Stimulated activated naive CD8-positive, alpha-beta T cell treated with anti-CD3 and anti-CD28 coated beads, Interleukin-15, amount 100 ng/mL, for 72 hours (primary cell): Measurements from ENCODE around the gene ECE2.

Source experiments
- ATAC-seq: fragments of 150-1000 bp; cut with Tn5 transposase; 2 replicates; pipeline ENCODE4 v1.10.0; 2021; ENCODE audit warnings: mild to moderate bottlenecking, moderate library complexity
- DNase-seq, 2 donors: peaks; one replicate each; pipeline ENCODE4 v3.0.0; 2021 to 2022
- H3K27ac Mint-ChIP-seq, 2 donors: one replicate each; pipeline ENCODE4 v1.8.0; 2022; ENCODE audit warnings: mild to moderate bottlenecking in 2 of 2, mixed read lengths in 2 of 2, moderate library complexity in 2 of 2
- H3K27me3 Mint-ChIP-seq: one replicate; pipeline ENCODE4 v1.8.0; 2022; ENCODE audit warnings: mixed read lengths
- H3K4me1 Mint-ChIP-seq: one replicate; pipeline ENCODE4 v1.8.0; 2022; ENCODE audit warnings: mild to moderate bottlenecking, mixed read lengths
- H3K4me3 Mint-ChIP-seq, 2 donors: one replicate each; pipeline ENCODE4 v1.8.0; 2022; ENCODE audit warnings: mild to moderate bottlenecking in 2 of 2, mixed read lengths in 2 of 2, moderate library complexity in 1 of 2
- H3K9me3 Mint-ChIP-seq, 2 donors: one replicate each; pipeline ENCODE4 v1.8.0; 2022; ENCODE audit warnings: mixed read lengths in 2 of 2

Gene ECE2

GRCh38 chr3:184237211-184237610 lies 38.6 kb upstream of the ECE2 start:
- H3K4me3 Mint-ChIP-seq: no peak overlapping the region
- ATAC-seq (no peak), DNase-seq (no peak)
- H3K27ac Mint-ChIP-seq: no peak overlapping the region
- H3K27me3 Mint-ChIP-seq: peaks cover 12% of the 10 kb centered on the region
- H3K4me1 Mint-ChIP-seq: no peaks in the 10 kb centered on the region
- no peaks in the 10 kb centered on the region for H3K9me3 Mint-ChIP-seq

DNA sequence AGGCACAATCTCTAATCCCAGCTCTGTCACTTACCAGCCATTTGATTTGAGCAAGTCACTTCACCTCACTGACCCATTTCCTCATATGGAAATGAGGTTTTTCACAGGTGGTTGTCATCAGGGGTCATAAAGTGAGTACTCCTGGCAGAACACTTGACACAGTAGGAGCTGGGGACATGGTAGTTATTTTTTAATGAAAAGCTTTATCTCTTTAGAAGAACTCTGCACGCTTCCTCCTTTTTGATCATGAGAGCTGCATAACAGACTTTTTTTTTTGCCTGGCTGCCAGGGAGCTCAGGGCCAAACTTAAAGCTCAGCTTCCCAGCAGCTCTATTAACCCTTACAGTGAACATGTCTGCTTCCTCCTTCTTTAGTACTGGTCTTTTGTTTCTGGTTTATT lies 38.0 kb upstream of the ECE2 start:
- DNase-seq: no peak
- no peak overlapping the region for H3K4me3 Mint-ChIP-seq
- H3K27ac Mint-ChIP-seq: no peak overlapping the region
- no peak for ATAC-seq
- H3K4me1 Mint-ChIP-seq: no peaks in the 10 kb centered on the region
- no peaks in the 10 kb centered on the region for H3K9me3 Mint-ChIP-seq
- H3K27me3 Mint-ChIP-seq: peaks cover 6% of the 10 kb centered on the region

DNA sequence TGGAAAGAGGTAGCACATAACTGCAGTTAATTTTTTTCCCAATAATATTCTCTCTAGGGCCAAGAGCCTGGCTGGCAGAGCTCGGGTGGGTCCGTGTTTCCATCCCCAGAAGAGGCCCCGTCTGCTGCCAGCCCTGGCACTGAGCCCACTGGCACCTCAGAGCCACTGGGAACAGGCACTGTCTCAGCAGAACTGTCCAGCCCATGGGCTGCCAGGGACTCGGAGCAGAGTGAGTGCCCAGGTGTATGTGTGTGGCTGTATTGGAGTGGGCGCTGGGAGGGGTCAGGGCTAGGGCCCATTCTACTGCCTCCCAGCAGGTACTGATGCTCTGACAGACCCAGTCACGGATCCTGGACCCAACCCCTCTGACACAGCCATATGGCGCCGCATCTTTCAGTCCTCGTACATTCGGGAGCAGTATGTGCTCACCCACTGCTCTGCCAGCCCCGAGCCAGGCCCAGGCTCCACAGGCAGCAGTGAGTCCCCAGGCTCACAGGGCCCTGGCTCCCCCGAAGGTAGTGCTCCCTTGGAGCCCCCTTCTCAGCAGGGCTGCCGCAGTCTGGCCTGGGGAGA lies 37.5 kb upstream of the ECE2 start:
- Mint-ChIP-seq H3K27ac (peak overlapping the region in 1 of 2 donors; percentile 7), H3K9me3 (no peaks in the 10 kb centered on the region), H3K4me3 (no peak overlapping the region), H3K27me3 (peaks cover under 1% of the 10 kb centered on the region), H3K4me1 (no peaks in the 10 kb centered on the region)
- ATAC-seq: no peak
- no peak for DNase-seq

DNA sequence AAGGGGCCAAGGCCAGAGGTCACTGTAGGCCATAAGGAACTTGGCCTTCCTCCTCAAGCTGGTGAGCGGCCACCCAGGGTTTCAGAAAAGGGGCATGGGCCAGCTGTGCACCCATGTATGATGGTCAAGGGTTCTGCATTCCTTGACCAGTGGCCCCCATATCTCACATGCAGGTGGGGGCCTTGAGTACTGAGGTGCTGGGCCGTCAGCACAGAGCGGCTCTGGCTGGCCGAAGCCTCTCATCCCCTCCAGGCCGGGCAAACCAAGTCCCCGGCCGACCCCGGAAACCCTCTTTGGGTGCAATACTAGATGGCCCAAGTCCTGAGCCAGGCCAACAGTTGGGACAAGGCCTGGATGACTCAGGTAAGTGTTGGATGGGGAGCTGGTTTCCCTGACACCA lies 36.6 kb upstream of the ECE2 start:
- DNase-seq (no peak), ATAC-seq (no peak)
- no peaks in the 10 kb centered on the region for H3K9me3 Mint-ChIP-seq
- no peaks in the 10 kb centered on the region for H3K27me3 Mint-ChIP-seq
- H3K4me3 Mint-ChIP-seq: no peak overlapping the region
- no peaks in the 10 kb centered on the region for H3K4me1 Mint-ChIP-seq
- no peak overlapping the region for H3K27ac Mint-ChIP-seq

DNA sequence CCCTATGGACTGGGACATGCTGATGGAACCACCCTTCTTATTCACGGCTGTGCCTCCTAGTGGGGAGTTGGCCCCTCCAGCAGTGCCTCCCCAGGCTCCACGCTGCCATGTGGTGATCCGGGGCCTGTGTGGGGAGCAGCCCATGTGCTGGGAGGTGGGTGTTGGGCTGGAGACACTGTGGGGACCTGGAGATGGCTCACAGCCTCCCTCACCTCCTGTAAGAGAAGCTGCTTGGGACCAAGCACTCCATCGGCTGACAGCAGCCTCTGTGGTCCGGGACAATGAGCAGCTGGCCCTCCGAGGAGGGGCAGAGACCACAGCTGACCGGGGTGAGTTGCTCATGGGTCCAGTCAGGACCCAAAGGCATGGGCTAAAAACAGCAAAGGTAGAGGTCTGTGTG lies 36.1 kb upstream of the ECE2 start:
- Mint-ChIP-seq H3K4me3 (no peak overlapping the region), H3K27ac (no peak overlapping the region), H3K4me1 (no peaks in the 10 kb centered on the region), H3K27me3 (no peaks in the 10 kb centered on the region), H3K9me3 (no peaks in the 10 kb centered on the region)
- DNase-seq: no peak
- ATAC-seq: no peak

DNA sequence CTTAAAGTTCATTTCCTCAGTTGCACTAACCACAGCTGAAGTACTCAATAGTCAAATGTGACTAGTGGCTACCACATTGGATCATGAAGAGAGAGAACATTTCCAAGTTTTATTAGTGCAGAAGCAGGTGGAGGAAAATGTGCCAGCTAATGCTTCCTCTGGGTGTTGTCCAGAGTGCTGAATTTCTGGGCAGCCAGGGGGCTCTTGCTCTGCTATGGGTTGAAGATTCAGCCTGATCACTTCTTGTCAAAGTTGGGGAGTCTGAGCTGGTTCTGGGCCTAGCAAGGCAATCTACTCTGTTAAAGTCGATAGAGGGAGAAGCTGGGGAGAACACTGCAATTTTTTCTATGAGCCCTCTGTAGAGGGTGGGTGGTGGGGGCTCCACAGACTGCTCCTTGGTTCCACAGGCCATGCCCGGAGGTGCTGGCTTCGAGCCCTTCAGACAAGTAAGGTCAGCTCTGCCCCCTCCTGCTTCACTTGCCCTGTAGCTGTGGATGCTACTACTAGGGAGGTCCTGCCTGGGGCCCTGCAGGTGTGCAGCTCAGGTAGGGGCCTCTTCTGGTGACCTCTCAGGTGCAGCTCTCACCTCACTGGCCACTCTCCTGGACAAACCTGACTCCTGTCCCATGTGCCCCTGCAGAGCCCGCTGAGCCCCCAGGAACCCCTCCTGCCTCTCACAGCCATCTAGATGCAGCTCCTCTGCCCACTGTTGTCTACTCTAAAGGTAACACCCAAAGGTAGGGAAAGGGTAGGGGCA lies 35.3 kb upstream of the ECE2 start:
- Mint-ChIP-seq H3K9me3 (no peaks in the 10 kb centered on the region), H3K4me1 (no peaks in the 10 kb centered on the region), H3K4me3 (no peak overlapping the region), H3K27ac (no peak overlapping the region), H3K27me3 (no peaks in the 10 kb centered on the region)
- ATAC-seq (peak; percentile 16), DNase-seq (no peak)

GRCh38 chr3:184241141-184241446 lies 34.7 kb upstream of the ECE2 start:
- Mint-ChIP-seq H3K27me3 (no peaks in the 10 kb centered on the region), H3K4me3 (no peak overlapping the region), H3K9me3 (no peaks in the 10 kb centered on the region), H3K27ac (no peak overlapping the region), H3K4me1 (peaks cover 5% of the 10 kb centered on the region)
- ATAC-seq (peak; percentile 7), DNase-seq (no peak)

DNA sequence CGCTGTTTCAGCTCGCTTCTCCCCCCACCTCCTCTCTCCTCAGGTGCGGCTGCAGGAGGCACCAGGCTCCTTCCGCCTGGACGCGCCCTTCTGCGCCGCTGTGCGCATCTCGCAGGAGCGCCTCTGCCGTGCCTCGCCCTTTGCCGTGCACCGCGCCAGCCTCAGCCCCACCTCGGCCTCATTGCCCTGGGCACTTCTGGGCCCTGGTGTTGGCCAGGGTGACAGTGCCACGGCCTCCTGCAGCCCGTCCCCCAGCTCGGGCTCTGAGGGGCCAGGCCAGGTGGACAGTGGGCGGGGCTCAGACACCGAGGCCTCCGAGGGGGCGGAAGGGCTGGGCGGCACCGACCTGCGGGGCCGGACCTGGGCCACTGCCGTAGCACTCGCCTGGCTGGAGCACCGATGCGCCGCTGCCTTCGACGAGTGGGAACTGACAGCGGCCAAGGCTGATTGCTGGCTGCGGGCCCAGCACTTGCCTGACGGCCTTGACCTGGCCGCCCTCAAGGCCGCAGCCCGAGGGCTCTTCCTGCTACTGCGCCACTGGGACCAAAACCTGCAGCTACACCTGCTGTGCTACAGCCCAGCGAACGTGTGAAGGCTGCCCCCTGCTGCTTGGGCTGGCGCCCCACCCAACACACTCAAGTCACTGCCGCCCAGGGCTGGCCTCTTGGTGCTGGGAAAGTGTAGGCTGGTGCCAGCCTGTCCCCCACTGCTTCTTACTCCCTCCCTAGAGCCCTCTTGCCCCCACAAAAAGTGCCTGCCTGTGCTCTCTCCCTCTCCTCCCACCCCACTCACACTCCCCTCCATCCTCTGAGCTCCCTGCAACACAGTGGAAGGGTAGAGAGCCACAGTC lies 34.1 kb upstream of the ECE2 start:
- H3K4me3 Mint-ChIP-seq: no peak overlapping the region
- no peak overlapping the region for H3K27ac Mint-ChIP-seq
- H3K4me1 Mint-ChIP-seq: peaks cover 6% of the 10 kb centered on the region
- peak; percentile 29 for ATAC-seq
- DNase-seq: no peak
- H3K9me3 Mint-ChIP-seq: no peaks in the 10 kb centered on the region
- no peaks in the 10 kb centered on the region for H3K27me3 Mint-ChIP-seq

DNA sequence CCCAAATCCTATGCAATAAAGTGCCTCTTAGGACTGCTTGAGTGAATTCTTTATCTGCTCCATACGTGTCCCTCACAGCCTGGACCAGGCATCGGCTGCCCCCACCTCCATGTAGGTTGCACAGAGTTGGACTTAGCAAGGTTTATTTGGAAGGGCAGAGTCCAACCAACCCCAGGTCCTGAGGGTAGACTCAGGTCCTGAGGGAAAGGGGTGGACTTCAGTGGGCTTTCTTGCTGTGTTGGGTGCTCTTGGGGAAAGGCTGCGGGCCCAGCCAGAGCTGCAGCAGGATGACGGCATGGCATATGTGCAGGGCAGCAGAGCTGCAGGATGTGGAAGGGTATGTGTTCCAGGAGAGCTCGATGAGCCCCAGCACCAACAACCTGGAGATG lies 33.5 kb upstream of the ECE2 start:
- ATAC-seq: no peak
- H3K4me1 Mint-ChIP-seq: peaks cover 6% of the 10 kb centered on the region
- H3K27ac Mint-ChIP-seq: no peak overlapping the region

GRCh38 chr3:184248454-184249411 lies 27.1 kb upstream of the ECE2 start, which contains the start of gene ALG3:
Gene ALG3, minus strand, starts transcription at chr3:184248962. Its CDS starts 22 bp downstream, at chr3:184248940.
- Mint-ChIP-seq H3K9me3 (no peaks in the 10 kb centered on the region), H3K4me1 (peaks cover 26% of the 10 kb centered on the region), H3K27me3 (no peaks in the 10 kb centered on the region), H3K27ac (peak within 1 kb of the TSS; percentile 99), H3K4me3 (peak within 1 kb of the TSS; percentile 98 to 99)
- peak; percentile 61 for ATAC-seq
- peak; percentile 88 to 89 for DNase-seq

More for the DNA sequence above, 33.5 kb upstream of the ECE2 start:
- H3K27me3 Mint-ChIP-seq: no peaks in the 10 kb centered on the region
- no peak for DNase-seq
- no peaks in the 10 kb centered on the region for H3K9me3 Mint-ChIP-seq
- H3K4me3 Mint-ChIP-seq: no peak overlapping the region

- DNase-seq (peak; percentile 96 to 99), ATAC-seq (peak; percentile 94)
- Mint-ChIP-seq H3K4me1 (peaks cover 26% of the 10 kb centered on the region), H3K27me3 (no peaks in the 10 kb centered on the region), H3K27ac (peak within 1 kb of the TSS; percentile 99), H3K4me3 (peak within 1 kb of the TSS; percentile 98 to 99), H3K9me3 (no peaks in the 10 kb centered on the region)
Measured at GRCh38 chr3:184249412-184250166, 26.2 kb upstream of the ECE2 start, which contains the start of gene EEF1AKMT4. Gene EEF1AKMT4, plus strand, starts transcription at chr3:184249672. Its CDS starts 23 bp downstream, at chr3:184249695.

- DNase-seq: peak; percentile 89 to 90
- Mint-ChIP-seq H3K9me3 (no peaks in the 10 kb centered on the region), H3K4me1 (peaks cover 30% of the 10 kb centered on the region), H3K27ac (peak overlapping the region; percentile 77 to 99), H3K4me3 (peak overlapping the region; percentile 98 to 99), H3K27me3 (no peaks in the 10 kb centered on the region)
- peak; percentile 74 for ATAC-seq
Measured at GRCh38 chr3:184250167-184250828, 25.5 kb upstream of the ECE2 start.

DNA sequence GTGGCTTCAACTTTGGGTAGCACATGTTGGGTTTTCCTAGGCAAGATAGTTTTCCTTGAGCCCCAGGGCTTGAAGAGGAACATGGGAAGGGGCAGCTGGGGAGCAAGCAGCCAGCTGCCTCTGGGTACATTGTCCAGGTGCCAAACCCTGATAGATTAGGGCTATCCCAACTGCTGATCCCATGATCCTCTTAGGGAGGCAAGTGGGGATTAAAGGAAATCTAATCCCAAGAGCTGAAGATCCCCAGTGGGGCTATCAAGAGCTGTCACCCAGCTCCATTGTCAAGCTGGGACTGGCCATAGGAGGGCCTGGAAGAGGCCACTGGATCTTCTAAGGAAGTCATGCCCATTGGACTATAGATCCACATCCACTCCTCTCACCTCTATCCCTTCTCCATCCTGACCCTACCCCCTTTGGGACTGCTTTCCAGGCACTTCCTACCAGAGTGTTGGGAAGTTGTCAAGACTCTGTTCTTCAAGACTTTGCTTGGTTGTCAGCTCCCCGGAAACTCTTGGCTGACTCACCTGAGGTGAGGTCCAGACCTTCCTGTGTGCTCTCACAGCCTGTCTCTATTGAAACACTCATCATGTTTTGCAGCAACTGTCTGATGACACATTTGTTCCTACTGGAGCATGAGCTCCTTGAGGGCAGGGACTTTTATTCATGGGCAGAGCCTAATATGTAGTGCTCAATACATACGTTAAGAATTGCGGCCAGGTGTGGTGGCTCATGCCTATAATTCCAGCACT lies 20.4 kb upstream of the ECE2 start:
- no peaks in the 10 kb centered on the region for H3K9me3 Mint-ChIP-seq
- peak overlapping the region in 1 of 2 donors; percentile 9 for H3K27ac Mint-ChIP-seq
- peak; percentile 61 for ATAC-seq
- peaks cover 18% of the 10 kb centered on the region for H3K4me1 Mint-ChIP-seq
- H3K27me3 Mint-ChIP-seq: peaks cover 21% of the 10 kb centered on the region
- peak in 1 of 2 donors; percentile 31 for DNase-seq
- no peak overlapping the region for H3K4me3 Mint-ChIP-seq
